GM12801 (cell line): ENCODE measurements around the gene ZDHHC21.

Experiments used
- TF ChIP-seq, protein P1 (sequence below): IDR thresholded peaks from one replicate; pipeline ENCODE4 v1.5.1; 2011; ENCODE audit warnings: control low read depth; ENCODE audit not compliant: insufficient read length; ENCODE audit errors: extremely low read depth

Gene ZDHHC21

DNA sequence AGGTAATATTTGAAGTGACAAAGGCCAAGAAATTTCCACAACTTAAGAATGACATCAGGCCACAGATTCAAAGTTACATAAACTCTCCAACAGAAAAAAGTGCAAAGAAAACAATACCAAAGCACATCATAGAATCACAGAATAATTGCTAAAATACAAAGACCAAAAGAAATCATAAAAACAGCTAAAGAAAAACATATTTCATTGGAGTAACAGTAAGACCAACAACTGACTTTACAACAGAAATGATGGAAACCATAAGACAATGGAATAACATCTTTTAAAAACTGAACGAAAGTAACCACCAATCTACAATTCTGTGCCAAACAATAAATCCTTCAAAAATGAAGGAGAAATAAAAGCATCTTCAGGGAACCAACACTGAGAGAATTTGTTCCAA is 38.3 kb downstream of the ZDHHC21 start:
- TF ChIP-seq, protein P1, sequence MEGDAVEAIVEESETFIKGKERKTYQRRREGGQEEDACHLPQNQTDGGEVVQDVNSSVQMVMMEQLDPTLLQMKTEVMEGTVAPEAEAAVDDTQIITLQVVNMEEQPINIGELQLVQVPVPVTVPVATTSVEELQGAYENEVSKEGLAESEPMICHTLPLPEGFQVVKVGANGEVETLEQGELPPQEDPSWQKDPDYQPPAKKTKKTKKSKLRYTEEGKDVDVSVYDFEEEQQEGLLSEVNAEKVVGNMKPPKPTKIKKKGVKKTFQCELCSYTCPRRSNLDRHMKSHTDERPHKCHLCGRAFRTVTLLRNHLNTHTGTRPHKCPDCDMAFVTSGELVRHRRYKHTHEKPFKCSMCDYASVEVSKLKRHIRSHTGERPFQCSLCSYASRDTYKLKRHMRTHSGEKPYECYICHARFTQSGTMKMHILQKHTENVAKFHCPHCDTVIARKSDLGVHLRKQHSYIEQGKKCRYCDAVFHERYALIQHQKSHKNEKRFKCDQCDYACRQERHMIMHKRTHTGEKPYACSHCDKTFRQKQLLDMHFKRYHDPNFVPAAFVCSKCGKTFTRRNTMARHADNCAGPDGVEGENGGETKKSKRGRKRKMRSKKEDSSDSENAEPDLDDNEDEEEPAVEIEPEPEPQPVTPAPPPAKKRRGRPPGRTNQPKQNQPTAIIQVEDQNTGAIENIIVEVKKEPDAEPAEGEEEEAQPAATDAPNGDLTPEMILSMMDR = no peak

DNA sequence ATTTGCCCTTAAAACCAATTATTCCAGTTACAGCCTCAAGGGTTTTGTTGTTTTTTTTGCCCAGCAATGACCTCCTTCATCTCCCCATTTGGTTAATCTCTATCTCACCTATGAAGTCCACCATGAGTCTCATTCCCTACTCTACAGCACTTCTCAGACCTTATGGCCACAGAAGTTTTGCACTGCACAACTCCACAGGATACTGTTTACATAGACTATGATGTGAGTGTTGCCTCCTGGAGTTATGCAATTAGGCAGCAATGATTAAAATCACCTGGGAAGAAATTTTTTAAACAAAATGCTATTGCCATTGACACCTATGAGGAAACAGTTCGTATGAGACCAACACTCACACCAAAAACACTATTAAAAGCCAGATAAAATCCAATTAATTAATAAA is 39.7 kb downstream of the ZDHHC21 start:
- TF ChIP-seq, protein P1 = no peak

DNA sequence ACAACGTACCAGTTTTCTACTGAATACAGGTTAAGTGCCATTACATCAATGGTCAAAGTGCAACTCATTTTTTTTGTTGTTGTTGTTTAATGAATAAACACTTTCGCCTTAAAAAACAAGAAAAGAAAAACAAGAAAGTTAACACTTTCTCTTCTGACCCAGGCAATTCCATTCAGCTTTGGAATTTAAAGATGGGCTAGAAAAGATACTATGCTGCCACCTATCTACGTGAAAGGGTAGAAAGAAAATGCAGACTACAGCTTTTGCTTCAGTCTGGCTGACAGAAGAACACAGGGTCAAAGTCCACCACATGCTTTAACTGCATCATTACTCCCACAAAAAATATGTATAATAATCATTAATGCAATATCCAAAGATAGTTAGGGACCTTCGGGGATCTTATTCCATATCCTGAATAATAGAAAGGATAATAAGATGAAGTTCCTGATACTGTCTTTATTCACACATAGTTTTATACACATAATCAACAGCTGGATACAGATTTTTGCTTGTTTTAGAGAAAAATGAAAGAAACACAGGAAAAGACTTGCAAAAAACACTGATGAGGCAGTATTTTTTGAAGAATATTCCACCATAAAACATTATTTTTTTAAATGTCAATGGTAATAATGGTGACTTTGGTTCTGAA is 40.4 kb downstream of the ZDHHC21 start:
- TF ChIP-seq, protein P1 = no peak

DNA sequence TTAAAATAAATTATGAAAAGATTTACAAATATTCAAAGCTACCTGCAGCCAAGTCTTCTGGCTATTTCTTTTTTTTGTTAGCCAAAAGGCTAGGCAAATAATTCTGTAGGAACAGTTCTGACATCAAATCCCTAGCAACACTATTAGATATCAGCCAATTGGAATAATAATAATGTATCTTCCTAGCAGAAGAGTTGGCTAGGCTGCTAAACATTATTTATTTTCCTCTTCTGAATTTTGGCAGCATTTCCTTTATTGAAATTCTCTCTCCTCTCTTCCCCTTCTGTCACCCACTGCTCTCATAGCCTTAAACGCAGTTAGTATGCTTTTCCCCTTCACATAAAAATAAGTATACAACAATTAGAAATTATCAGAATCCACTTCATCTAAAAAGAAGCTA is 42.6 kb downstream of the ZDHHC21 start:
- TF ChIP-seq, protein P1 = no peak

DNA sequence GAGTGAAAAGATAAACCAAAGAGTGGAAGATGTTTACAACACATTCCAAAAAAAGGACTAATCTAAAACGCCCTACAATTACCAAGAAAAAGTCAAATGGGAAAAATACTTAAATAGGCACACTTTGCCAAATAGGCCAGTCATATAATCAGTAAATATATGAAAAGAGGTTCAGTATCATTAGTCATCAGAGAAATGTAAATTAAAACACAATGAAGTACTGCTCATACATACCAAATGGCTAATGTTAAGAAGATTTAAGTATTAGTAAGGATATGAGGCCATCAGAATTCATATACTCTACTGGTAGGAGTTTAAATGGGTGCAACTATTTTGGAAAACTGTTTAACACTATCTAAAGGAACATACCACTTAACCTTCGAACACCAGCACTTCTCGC is 47.6 kb downstream of the ZDHHC21 start:
- TF ChIP-seq, protein P1 = no peak

DNA sequence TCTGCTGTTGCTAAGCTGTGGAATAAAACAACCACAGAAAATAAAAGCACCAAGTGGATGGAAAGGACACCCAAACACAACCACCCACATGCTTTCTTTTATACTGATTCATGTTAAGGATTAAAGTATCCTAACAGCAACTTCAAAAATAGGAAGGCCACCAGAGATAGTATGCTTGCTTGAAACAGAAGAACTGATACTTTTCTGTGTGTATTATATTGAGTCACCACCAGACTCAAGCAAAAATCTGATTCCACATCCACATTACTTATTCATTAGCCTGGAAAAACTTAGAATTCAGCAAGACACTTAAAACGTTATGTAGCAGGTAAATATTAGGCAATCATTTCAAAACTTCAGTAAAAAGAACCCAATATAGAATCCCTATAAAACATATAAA is 52.3 kb downstream of the ZDHHC21 start:
- TF ChIP-seq, protein P1 = no peak

DNA sequence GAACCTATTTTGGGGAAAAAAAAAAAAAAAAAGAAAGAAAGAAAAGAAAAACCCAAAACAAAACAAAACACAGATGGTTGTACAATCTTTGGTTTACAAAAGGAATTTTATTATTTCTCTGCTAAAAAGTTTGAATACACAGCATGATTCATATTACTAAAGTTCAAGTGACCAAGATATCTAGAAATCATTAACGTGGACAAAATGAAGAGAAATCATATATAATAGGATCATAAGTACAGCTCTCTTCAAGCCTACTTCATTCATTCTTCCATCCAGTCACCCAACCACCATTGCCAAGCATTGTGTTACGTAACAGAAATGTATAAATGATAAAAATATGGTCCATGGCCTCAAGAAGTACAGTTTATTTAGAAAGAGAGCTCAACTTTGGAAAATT is 52.9 kb downstream of the ZDHHC21 start:
- TF ChIP-seq, protein P1 = no peak
